Colonic mucosa (tissue), 4 donors: ENCODE data around the gene PPARA. TPM values are rescaled to one million over a fixed set of nuclear protein-coding genes. Genes with fewer than 3 reads are reported as not detected.
A peak's percentile ranks its signal among the peaks of the same experiment; 100 is the strongest.

Experiments used
- DNase-seq: peaks from one replicate; pipeline ENCODE4 v3.0.0-alpha.2; 2020
- H3K27ac ChIP-seq: fragments of 200-600 bp; one replicate; pipeline ENCODE4 v1.8.0; 2021
- H3K27me3 ChIP-seq: fragments of 200-600 bp; one replicate; pipeline ENCODE4 v1.8.0; 2021
- H3K36me3 ChIP-seq: fragments of 200-600 bp; one replicate; pipeline ENCODE4 v1.8.0; 2021
- H3K4me1 ChIP-seq: fragments of 200-600 bp; one replicate; pipeline ENCODE4 v1.8.0; 2021; ENCODE audit warnings: mild to moderate bottlenecking
- H3K4me3 ChIP-seq: fragments of 200-600 bp; one replicate; pipeline ENCODE4 v1.8.0; 2021
- H3K9ac ChIP-seq, 2 donors: one replicate each; pipeline ENCODE4 v1.7.0; 2013; ENCODE audit warnings: control low read depth in 2 of 2, low read depth in 2 of 2, low read length in 2 of 2
- H3K9me3 ChIP-seq: fragments of 200-600 bp; one replicate; pipeline ENCODE4 v1.8.0; 2021
- intact Hi-C: fragments of 100-400 bp; cut with DNase I; formaldehyde crosslinking; loops from one replicate; pipeline ENCODE4 v1.14.1; 2022
- total RNA-seq, 2 donors: library from RNA; stranded (reverse); fragmentation: NEBNext Ultra II Directional in 1 of 2; extraction: Animal tissue kit (Norgen Biotek cat#: 25700) in 1 of 2; gene quantifications; one replicate each; pipeline ENCODE4 v1.2.1, GENCODE V29; 2021
- TF ChIP-seq, protein P1 (sequence below): fragments of 200-600 bp; IDR thresholded peaks from one replicate; pipeline ENCODE4 v1.8.0; 2022; ENCODE audit warnings: antibody characterized with exemption, mild to moderate bottlenecking
- donor health status: healthy.
- donor health status: DM: no; HTN: no; CAD: no.
- donor health status: DM: no; HTN: no; CAD: no.

Gene PPARA
- total RNA-seq, 2 donors from 2014 or later, result 59.8 to 74.8 TPM

DNA sequence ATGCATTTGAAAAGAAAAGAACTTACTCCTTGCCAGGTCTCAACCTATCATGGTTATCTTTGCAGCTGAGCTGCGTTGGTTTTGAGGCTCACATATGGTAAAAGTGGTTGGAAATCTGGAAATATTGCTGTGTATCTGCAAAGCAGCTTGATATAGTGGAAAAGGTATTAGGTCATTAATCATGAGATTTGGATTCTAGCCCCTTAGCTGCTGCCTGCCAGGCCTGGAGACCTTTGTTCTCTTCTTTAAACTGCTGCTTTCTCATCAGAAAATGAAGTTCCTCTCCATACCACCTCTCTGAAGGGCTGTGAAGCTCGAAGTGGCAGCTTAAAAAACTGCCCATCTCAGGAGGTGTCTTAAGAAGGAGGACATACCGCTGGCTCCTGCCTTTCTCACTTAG lies 5.7 kb downstream of the PPARA start:
- TF ChIP-seq, protein P1, sequence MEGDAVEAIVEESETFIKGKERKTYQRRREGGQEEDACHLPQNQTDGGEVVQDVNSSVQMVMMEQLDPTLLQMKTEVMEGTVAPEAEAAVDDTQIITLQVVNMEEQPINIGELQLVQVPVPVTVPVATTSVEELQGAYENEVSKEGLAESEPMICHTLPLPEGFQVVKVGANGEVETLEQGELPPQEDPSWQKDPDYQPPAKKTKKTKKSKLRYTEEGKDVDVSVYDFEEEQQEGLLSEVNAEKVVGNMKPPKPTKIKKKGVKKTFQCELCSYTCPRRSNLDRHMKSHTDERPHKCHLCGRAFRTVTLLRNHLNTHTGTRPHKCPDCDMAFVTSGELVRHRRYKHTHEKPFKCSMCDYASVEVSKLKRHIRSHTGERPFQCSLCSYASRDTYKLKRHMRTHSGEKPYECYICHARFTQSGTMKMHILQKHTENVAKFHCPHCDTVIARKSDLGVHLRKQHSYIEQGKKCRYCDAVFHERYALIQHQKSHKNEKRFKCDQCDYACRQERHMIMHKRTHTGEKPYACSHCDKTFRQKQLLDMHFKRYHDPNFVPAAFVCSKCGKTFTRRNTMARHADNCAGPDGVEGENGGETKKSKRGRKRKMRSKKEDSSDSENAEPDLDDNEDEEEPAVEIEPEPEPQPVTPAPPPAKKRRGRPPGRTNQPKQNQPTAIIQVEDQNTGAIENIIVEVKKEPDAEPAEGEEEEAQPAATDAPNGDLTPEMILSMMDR, result no peak
- no peak overlapping the region for H3K27ac ChIP-seq
- intact Hi-C loops, result no loop called here
- H3K9me3 ChIP-seq, result no peaks in the 10 kb centered on the region
- DNase-seq, result no peak
- H3K27me3 ChIP-seq, result no peaks in the 10 kb centered on the region
- H3K4me3 ChIP-seq, result no peak overlapping the region
- H3K4me1 ChIP-seq, result no peaks in the 10 kb centered on the region
- no peak overlapping the region for H3K9ac ChIP-seq
- H3K36me3 ChIP-seq, result no peaks in the 10 kb centered on the region

DNA sequence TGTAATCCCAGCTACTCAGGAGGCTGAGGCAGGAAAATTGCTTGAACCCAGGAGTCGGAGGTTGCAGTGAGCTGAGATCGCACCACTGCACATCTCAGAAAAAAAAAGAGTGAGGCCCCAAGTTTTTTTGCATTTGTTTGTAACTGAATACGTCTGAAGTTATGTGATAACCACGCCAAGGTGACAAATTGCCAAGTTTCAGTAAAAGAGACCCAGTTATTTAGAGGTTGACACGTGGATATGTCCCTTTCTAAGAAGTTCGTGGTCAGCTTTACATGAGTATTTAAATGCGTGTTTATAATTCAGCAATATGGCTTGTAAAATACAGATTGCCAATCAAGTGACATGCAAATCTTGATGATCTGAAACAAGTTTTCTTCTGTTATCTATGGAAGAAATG lies 8.0 kb downstream of the PPARA start:
- Histone ChIP-seq H3K27me3 (no peaks in the 10 kb centered on the region), H3K9me3 (no peaks in the 10 kb centered on the region), H3K27ac (no peak overlapping the region), H3K4me1 (no peaks in the 10 kb centered on the region), H3K4me3 (no peak overlapping the region), H3K36me3 (no peaks in the 10 kb centered on the region), H3K9ac (no peak overlapping the region)
- intact Hi-C loops, result no loop called here
- TF ChIP-seq, protein P1, result no peak
- DNase-seq, result no peak

DNA sequence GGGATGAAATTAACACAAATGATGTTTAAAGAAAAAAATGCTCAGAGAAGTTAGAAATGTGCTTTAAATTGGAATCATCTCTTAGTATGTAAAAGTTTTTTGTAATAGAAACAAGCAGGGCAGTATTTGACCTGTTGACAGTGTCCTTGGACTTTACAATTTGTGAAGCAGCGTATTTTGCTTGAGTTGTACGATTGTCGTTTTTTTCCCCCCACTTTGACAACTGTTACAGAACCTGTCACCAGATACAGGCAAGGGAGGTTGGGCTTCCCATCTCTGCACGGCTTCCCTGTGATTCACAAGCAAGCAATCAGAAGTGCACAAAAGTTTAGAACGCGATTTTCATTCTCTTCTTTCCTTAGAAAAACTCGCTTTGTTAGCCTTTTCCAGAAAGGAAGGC lies 8.9 kb downstream of the PPARA start:
- Histone ChIP-seq H3K27ac (no peak overlapping the region), H3K9ac (no peak overlapping the region), H3K4me3 (no peak overlapping the region), H3K27me3 (no peaks in the 10 kb centered on the region), H3K36me3 (no peaks in the 10 kb centered on the region), H3K9me3 (no peaks in the 10 kb centered on the region), H3K4me1 (no peaks in the 10 kb centered on the region)
- intact Hi-C loops, result no loop called here
- DNase-seq, result no peak
- TF ChIP-seq, protein P1, result no peak

DNA sequence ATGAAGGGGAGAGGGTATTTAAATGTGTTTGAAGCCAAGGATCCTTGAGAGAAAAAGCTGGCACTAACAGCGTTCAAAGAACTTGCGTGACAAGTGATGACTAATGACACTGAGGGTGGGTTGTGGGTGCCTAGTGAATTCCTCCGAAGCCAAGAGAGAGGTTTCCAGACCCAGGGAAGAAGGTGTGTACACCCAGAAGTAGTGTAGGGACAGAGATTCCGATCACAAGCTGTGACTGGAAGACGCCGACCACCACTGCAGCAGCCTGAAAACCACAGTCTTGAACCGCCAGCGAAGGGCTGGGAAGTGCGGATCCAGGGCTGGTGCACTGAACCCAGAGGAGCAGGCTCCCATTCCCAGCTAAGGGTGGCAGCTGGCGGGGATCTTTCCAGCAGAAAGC lies 9.5 kb downstream of the PPARA start:
- no peak for DNase-seq
- Histone ChIP-seq H3K9me3 (no peaks in the 10 kb centered on the region), H3K9ac (no peak overlapping the region), H3K4me1 (no peaks in the 10 kb centered on the region), H3K4me3 (no peak overlapping the region), H3K27me3 (no peaks in the 10 kb centered on the region), H3K27ac (no peak overlapping the region), H3K36me3 (no peaks in the 10 kb centered on the region)
- intact Hi-C loops, result no loop called here
- TF ChIP-seq, protein P1, result no peak

DNA sequence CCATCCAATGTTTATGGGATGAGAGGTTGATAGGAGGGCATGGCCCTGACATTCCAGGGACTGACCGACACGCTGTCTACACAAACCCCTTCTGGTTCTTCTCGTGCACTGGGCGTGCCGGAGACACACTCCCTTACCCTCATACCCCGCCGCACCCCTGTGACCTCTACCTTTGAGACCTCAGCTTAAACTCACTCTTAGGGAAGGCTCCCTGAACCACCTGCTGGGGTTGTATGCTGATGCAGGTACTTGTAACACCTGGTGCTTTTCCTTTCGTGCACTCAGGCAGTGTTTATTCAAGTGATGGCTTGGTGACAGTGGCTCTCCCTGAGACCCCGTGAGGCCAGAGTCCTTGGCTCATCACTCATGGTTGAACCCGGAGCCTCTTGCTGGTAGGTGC lies 12.0 kb downstream of the PPARA start:
- Histone ChIP-seq H3K4me1 (no peaks in the 10 kb centered on the region), H3K9me3 (no peaks in the 10 kb centered on the region), H3K36me3 (no peaks in the 10 kb centered on the region), H3K4me3 (no peak overlapping the region), H3K27ac (no peak overlapping the region), H3K27me3 (no peaks in the 10 kb centered on the region), H3K9ac (peak overlapping the region in 1 of 2 donors; percentile 13)
- no peak for DNase-seq
- TF ChIP-seq, protein P1, result no peak
- intact Hi-C loops, result no loop called here
